Lung (tissue), 12 donors: ENCODE data around the gene GLMP. TPM values are rescaled to one million over a fixed set of nuclear protein-coding genes. Genes with fewer than 3 reads are reported as not detected.

ENCODE experiments used
- ATAC-seq: fragments of 200-7000 bp; cut with Tn5 transposase; one replicate; pipeline ENCODE4 v1.9.1; 2020; ENCODE audit warnings: moderate number of reproducible peaks; ENCODE audit not compliant: insufficient read depth, low FRiP score
- DNase-seq, 3 donors: peaks; one replicate each; pipeline ENCODE4 v3.0.0-alpha.2; 2013 to 2017
- H3K27ac ChIP-seq, 2 donors: one replicate each; pipeline ENCODE4 v1.5.1; 2013; ENCODE audit warnings: mild to moderate bottlenecking in 2 of 2, moderate library complexity in 2 of 2, control low read depth in 1 of 2, inconsistent platforms in 1 of 2, low read depth in 1 of 2, low read length in 1 of 2
- H3K27me3 ChIP-seq, 3 donors: one replicate each; pipeline ENCODE4 v1.5.1; 2013; ENCODE audit warnings: low read length in 2 of 3; ENCODE audit not compliant: control insufficient read depth in 3 of 3, insufficient read depth in 3 of 3
- H3K36me3 ChIP-seq, 4 donors: one replicate each; pipeline ENCODE4 v1.5.1; 2013; ENCODE audit warnings: low read length in 4 of 4, mild to moderate bottlenecking in 1 of 4, moderate library complexity in 1 of 4; ENCODE audit not compliant: control insufficient read depth in 4 of 4, insufficient read depth in 4 of 4
- H3K4me1 ChIP-seq, 5 donors: one replicate each; pipeline ENCODE4 v1.5.1; 2013; ENCODE audit warnings: low read length in 5 of 5, mild to moderate bottlenecking in 2 of 5, moderate library complexity in 1 of 5; ENCODE audit not compliant: control insufficient read depth in 5 of 5, insufficient read depth in 5 of 5
- H3K4me3 ChIP-seq: one replicate; pipeline ENCODE4 v1.5.1; 2013; ENCODE audit warnings: mild to moderate bottlenecking, control low read depth, moderate library complexity
- H3K9ac ChIP-seq, 2 donors: one replicate each; pipeline ENCODE4 v1.5.1; 2013; ENCODE audit warnings: low read length in 2 of 2, control low read depth in 1 of 2; ENCODE audit not compliant: insufficient read depth in 1 of 2
- H3K9me3 ChIP-seq, 4 donors: one replicate each; pipeline ENCODE4 v1.5.1; 2013; ENCODE audit warnings: low read length in 3 of 4, mild to moderate bottlenecking in 1 of 4, moderate library complexity in 1 of 4; ENCODE audit not compliant: control insufficient read depth in 4 of 4, insufficient read depth in 3 of 4
- CTCF ChIP-seq: IDR thresholded peaks from 2 replicates; pipeline ENCODE4 v1.5.1; 2012; ENCODE audit warnings: mild to moderate bottlenecking; ENCODE audit errors: control extremely low read depth, extremely low read depth
- WGBS, 2 donors: extraction: QIAGEN DNeasy Blood & Tissue Kit; methylation state at CpG; one replicate each; pipeline ENCODE4 v1.1.7; 2013; 5-methylcytosine and 5-hydroxymethylcytosine counted together
- polyA plus RNA-seq, 2 donors: library from polyadenylated mRNA; stranded (reverse); fragments of 200-250 nt; gene quantifications; one replicate each; pipeline ENCODE4 v1.2.1, GENCODE V29; 2013
- total RNA-seq, 2 donors: library from RNA; depleted of rRNA in 1 of 2; stranded (reverse); fragments of >200 nt in 1 of 2; gene quantifications; one replicate each; pipeline ENCODE4 v1.2.1, GENCODE V29; 2014 to 2021
- donor health status: control.
- donor health status: control.
- donor health status: Bipolar disorder and iron deficiency.
- donor health status: healthy.
- donor health status: DM: yes; HTN: yes; CAD: no.

GLMP gene
- total and polyA plus RNA-seq, 4 donors, result 30.1 to 75.8 (median 59.6) TPM

GRCh38 chr1:156303241-156303640 is 7.8 kb upstream of the GLMP start:
- no peak overlapping the region for H3K27ac ChIP-seq
- no peaks in the 10 kb centered on the region for H3K27me3 ChIP-seq
- H3K4me3 ChIP-seq, result no peak overlapping the region
- no peak for ATAC-seq
- DNase-seq, result no peak
- 95 to 99% methylated on average over 3 to 4 of the region's 4 CpGs for WGBS, 2 donors
- H3K4me1 ChIP-seq, result no peaks in the 10 kb centered on the region
- no peaks in the 10 kb centered on the region for H3K9me3 ChIP-seq
- peaks cover 8 to 13% (median 11%) of the 10 kb centered on the region in 4 donors for H3K36me3 ChIP-seq
- no peak overlapping the region for H3K9ac ChIP-seq
- TF ChIP-seq CTCF, result no peak

- no peak for ATAC-seq
- 89 to 94% methylated on average over 19 of the region's 19 CpGs for WGBS, 2 donors
These were observed 3.4 kb upstream of the GLMP start, which contains the start of gene VHLL for GRCh38 chr1:156298852-156299357. VHLL (minus strand) TSS chr1:156299307; CDS start chr1:156299189, 118 bp downstream.

GRCh38 chr1:156293895-156294294 is 1.6 kb downstream of the GLMP start:
- WGBS, 2 donors, result 89 to 94% methylated on average over 9 of the region's 9 CpGs
- ATAC-seq (no peak), DNase-seq (no peak)
- H3K9ac ChIP-seq, result no peak overlapping the region
- peaks cover 0 to 3% (median 2%) of the 10 kb centered on the region in 4 donors for H3K36me3 ChIP-seq
- no peak for TF ChIP-seq CTCF
- no peaks in the 10 kb centered on the region for H3K27me3 ChIP-seq
- peaks cover 0 to 14% (median 2%) of the 10 kb centered on the region in 5 donors for H3K4me1 ChIP-seq
- H3K27ac ChIP-seq, result no peak overlapping the region
- H3K4me3 ChIP-seq, result no peak overlapping the region
- no peaks in the 10 kb centered on the region for H3K9me3 ChIP-seq

More at GRCh38 chr1:156298852-156299357, 3.4 kb upstream of the GLMP start, which contains the start of gene VHLL:
- no peak for TF ChIP-seq CTCF
- peaks cover 0 to 3% (median under 1%) of the 10 kb centered on the region in 4 donors for H3K36me3 ChIP-seq
- no peaks in the 10 kb centered on the region for H3K9me3 ChIP-seq
- no peak within 1 kb of the TSS for H3K4me3 ChIP-seq
- no peak within 1 kb of the TSS for H3K27ac ChIP-seq
- no peak for DNase-seq
- H3K27me3 ChIP-seq, result no peaks in the 10 kb centered on the region
- H3K9ac ChIP-seq, result no peak within 1 kb of the TSS
- peaks cover 0 to 13% (median 2%) of the 10 kb centered on the region in 5 donors for H3K4me1 ChIP-seq

- H3K27ac ChIP-seq, result no peak overlapping the region
- ATAC-seq, result no peak
These were observed 2.4 kb downstream of the GLMP start for GRCh38 chr1:156293098-156293434.

More at GRCh38 chr1:156293098-156293434, 2.4 kb downstream of the GLMP start:
- Histone ChIP-seq H3K4me1 (peaks cover 0 to 14% (median 2%) of the 10 kb centered on the region in 5 donors), H3K27me3 (no peaks in the 10 kb centered on the region), H3K36me3 (peaks cover 0 to 8% (median 4%) of the 10 kb centered on the region in 4 donors), H3K4me3 (no peak overlapping the region), H3K9ac (no peak overlapping the region), H3K9me3 (no peaks in the 10 kb centered on the region)
- WGBS, 2 donors, result 91 to 97% methylated on average over 8 of the region's 8 CpGs
- no peak for DNase-seq
- no peak for TF ChIP-seq CTCF
